Lung (tissue), 12 donors: ENCODE measurements around the gene NPAS3. TPM values are rescaled to one million over a fixed set of nuclear protein-coding genes. Genes with fewer than 3 reads are reported as not detected.
A peak's percentile ranks its signal among the peaks of the same experiment; 100 is the strongest.

Experiments
- ATAC-seq: fragments of 200-7000 bp; cut with Tn5 transposase; one replicate; pipeline ENCODE4 v1.9.1; 2020; ENCODE audit warnings: moderate number of reproducible peaks; ENCODE audit not compliant: insufficient read depth, low FRiP score
- DNase-seq, 3 donors: peaks; one replicate each; pipeline ENCODE4 v3.0.0-alpha.2; 2013 to 2017
- H3K27ac ChIP-seq, 2 donors: one replicate each; pipeline ENCODE4 v1.5.1; 2013; ENCODE audit warnings: mild to moderate bottlenecking in 2 of 2, moderate library complexity in 2 of 2, control low read depth in 1 of 2, inconsistent platforms in 1 of 2, low read depth in 1 of 2, low read length in 1 of 2
- H3K27me3 ChIP-seq, 3 donors: one replicate each; pipeline ENCODE4 v1.5.1; 2013; ENCODE audit warnings: low read length in 2 of 3; ENCODE audit not compliant: control insufficient read depth in 3 of 3, insufficient read depth in 3 of 3
- H3K36me3 ChIP-seq, 4 donors: one replicate each; pipeline ENCODE4 v1.5.1; 2013; ENCODE audit warnings: low read length in 4 of 4, mild to moderate bottlenecking in 1 of 4, moderate library complexity in 1 of 4; ENCODE audit not compliant: control insufficient read depth in 4 of 4, insufficient read depth in 4 of 4
- H3K4me1 ChIP-seq, 5 donors: one replicate each; pipeline ENCODE4 v1.5.1; 2013; ENCODE audit warnings: low read length in 5 of 5, mild to moderate bottlenecking in 2 of 5, moderate library complexity in 1 of 5; ENCODE audit not compliant: control insufficient read depth in 5 of 5, insufficient read depth in 5 of 5
- H3K4me3 ChIP-seq: one replicate; pipeline ENCODE4 v1.5.1; 2013; ENCODE audit warnings: mild to moderate bottlenecking, control low read depth, moderate library complexity
- H3K9ac ChIP-seq, 2 donors: one replicate each; pipeline ENCODE4 v1.5.1; 2013; ENCODE audit warnings: low read length in 2 of 2, control low read depth in 1 of 2; ENCODE audit not compliant: insufficient read depth in 1 of 2
- H3K9me3 ChIP-seq, 4 donors: one replicate each; pipeline ENCODE4 v1.5.1; 2013; ENCODE audit warnings: low read length in 3 of 4, mild to moderate bottlenecking in 1 of 4, moderate library complexity in 1 of 4; ENCODE audit not compliant: control insufficient read depth in 4 of 4, insufficient read depth in 3 of 4
- CTCF ChIP-seq: IDR thresholded peaks from 2 replicates; pipeline ENCODE4 v1.5.1; 2012; ENCODE audit warnings: mild to moderate bottlenecking; ENCODE audit errors: control extremely low read depth, extremely low read depth
- WGBS, 2 donors: extraction: QIAGEN DNeasy Blood & Tissue Kit; methylation state at CpG; one replicate each; pipeline ENCODE4 v1.1.7; 2013; 5-methylcytosine and 5-hydroxymethylcytosine counted together
- polyA plus RNA-seq, 2 donors: library from polyadenylated mRNA; stranded (reverse); fragments of 200-250 nt; gene quantifications; one replicate each; pipeline ENCODE4 v1.2.1, GENCODE V29; 2013
- total RNA-seq, 2 donors: library from RNA; depleted of rRNA in 1 of 2; stranded (reverse); fragments of >200 nt in 1 of 2; gene quantifications; one replicate each; pipeline ENCODE4 v1.2.1, GENCODE V29; 2014 to 2021
- donor health status: control.
- donor health status: control.
- donor health status: Bipolar disorder and iron deficiency.
- donor health status: healthy.
- donor health status: DM: yes; HTN: yes; CAD: no.

The NPAS3 gene
- total and polyA plus RNA-seq, 4 donors: 0.13 to 0.48 (median 0.33) TPM

- DNase-seq (peak in 2 of 3 donors; percentile 73 to 87), ATAC-seq (no peak)
- Histone ChIP-seq H3K9ac (no peak overlapping the region), H3K4me3 (no peak overlapping the region), H3K27me3 (peaks cover 0 to under 1% (median 0%) of the 10 kb centered on the region in 3 donors), H3K4me1 (peaks cover 0 to 11% (median 0%) of the 10 kb centered on the region in 5 donors), H3K36me3 (no peaks in the 10 kb centered on the region), H3K27ac (no peak overlapping the region), H3K9me3 (no peaks in the 10 kb centered on the region)
- TF ChIP-seq CTCF: no peak
- WGBS, 2 donors: 19 to 51% methylated on average over 1 of the region's 1 CpG
Measured at GRCh38 chr14:33254861-33255395, 316.2 kb downstream of the NPAS3 start.

GRCh38 chr14:33257796-33258195, 319.1 kb downstream of the NPAS3 start:
- DNase-seq (no peak), ATAC-seq (no peak)
- no peaks in the 10 kb centered on the region for H3K9me3 ChIP-seq
- H3K36me3 ChIP-seq: no peaks in the 10 kb centered on the region
- peaks cover 0 to 7% (median 0%) of the 10 kb centered on the region in 5 donors for H3K4me1 ChIP-seq
- no peak overlapping the region for H3K4me3 ChIP-seq
- no peak overlapping the region for H3K9ac ChIP-seq
- no peak for TF ChIP-seq CTCF
- peaks cover 0 to 4% (median 0%) of the 10 kb centered on the region in 3 donors for H3K27me3 ChIP-seq
- 27 to 71% methylated on average over 2 of the region's 2 CpGs for WGBS, 2 donors
- H3K27ac ChIP-seq: no peak overlapping the region

GRCh38 chr14:33259764-33260163, 321.1 kb downstream of the NPAS3 start:
- H3K4me3 ChIP-seq: no peak overlapping the region
- H3K9me3 ChIP-seq: peaks cover 0 to 1% (median 0%) of the 10 kb centered on the region in 4 donors
- WGBS, 2 donors: 89% methylated on average over 6 of the region's 6 CpGs
- H3K4me1 ChIP-seq: peaks cover 0 to 2% (median 0%) of the 10 kb centered on the region in 5 donors
- no peak for TF ChIP-seq CTCF
- ATAC-seq (no peak), DNase-seq (no peak)
- no peak overlapping the region for H3K27ac ChIP-seq
- peaks cover 0 to 4% (median 0%) of the 10 kb centered on the region in 3 donors for H3K27me3 ChIP-seq
- H3K9ac ChIP-seq: no peak overlapping the region
- H3K36me3 ChIP-seq: no peaks in the 10 kb centered on the region

GRCh38 chr14:33271216-33271615, 332.5 kb downstream of the NPAS3 start:
- Histone ChIP-seq H3K4me1 (no peaks in the 10 kb centered on the region), H3K4me3 (no peak overlapping the region), H3K9me3 (peaks cover 0 to 1% (median 0%) of the 10 kb centered on the region in 4 donors), H3K27me3 (no peaks in the 10 kb centered on the region), H3K27ac (no peak overlapping the region), H3K9ac (no peak overlapping the region), H3K36me3 (no peaks in the 10 kb centered on the region)
- DNase-seq: no peak
- 86% methylated on average over 2 of the region's 2 CpGs for WGBS, 2 donors
- no peak for TF ChIP-seq CTCF
- no peak for ATAC-seq
